DOHH2 (cell line): Measurements from ENCODE around the gene KLK13.

ENCODE experiments used
- EZH2phosphoT487 ChIP-seq: fragments of 200-600 bp; sonication (generic); IDR thresholded peaks from 2 replicates; pipeline ENCODE4 v1.6.1; 2017; ENCODE audit warnings: borderline replicate concordance, mild to moderate bottlenecking, antibody characterized with exemption, low read length, moderate library complexity, mixed read lengths
- TF ChIP-seq, protein P1 (sequence below): fragments of 200-600 bp; sonication (generic); IDR thresholded peaks from one replicate; pipeline ENCODE4 v1.5.1; 2014; ENCODE audit warnings: antibody characterized with exemption, mild to moderate bottlenecking, low read depth, low read length; ENCODE audit not compliant: poor library complexity, severe bottlenecking

GRCh38 chr19:51101171-51101865, 36.4 kb upstream of the KLK13 start:
- TF ChIP-seq, protein P1, sequence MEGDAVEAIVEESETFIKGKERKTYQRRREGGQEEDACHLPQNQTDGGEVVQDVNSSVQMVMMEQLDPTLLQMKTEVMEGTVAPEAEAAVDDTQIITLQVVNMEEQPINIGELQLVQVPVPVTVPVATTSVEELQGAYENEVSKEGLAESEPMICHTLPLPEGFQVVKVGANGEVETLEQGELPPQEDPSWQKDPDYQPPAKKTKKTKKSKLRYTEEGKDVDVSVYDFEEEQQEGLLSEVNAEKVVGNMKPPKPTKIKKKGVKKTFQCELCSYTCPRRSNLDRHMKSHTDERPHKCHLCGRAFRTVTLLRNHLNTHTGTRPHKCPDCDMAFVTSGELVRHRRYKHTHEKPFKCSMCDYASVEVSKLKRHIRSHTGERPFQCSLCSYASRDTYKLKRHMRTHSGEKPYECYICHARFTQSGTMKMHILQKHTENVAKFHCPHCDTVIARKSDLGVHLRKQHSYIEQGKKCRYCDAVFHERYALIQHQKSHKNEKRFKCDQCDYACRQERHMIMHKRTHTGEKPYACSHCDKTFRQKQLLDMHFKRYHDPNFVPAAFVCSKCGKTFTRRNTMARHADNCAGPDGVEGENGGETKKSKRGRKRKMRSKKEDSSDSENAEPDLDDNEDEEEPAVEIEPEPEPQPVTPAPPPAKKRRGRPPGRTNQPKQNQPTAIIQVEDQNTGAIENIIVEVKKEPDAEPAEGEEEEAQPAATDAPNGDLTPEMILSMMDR: no peak
- no peak for TF ChIP-seq EZH2phosphoT487
